Rectal smooth muscle tissue (tissue), 1 donor: ENCODE data around the gene HOXC11.
A peak's percentile ranks its signal among the peaks of the same experiment; 100 is the strongest.

Source experiments
- H3K27ac ChIP-seq: one replicate; pipeline ENCODE4 v1.7.0; 2013; ENCODE audit warnings: low read depth, low read length, inconsistent platforms
- H3K27me3 ChIP-seq: one replicate; pipeline ENCODE4 v1.7.0; 2013; ENCODE audit warnings: low read length; ENCODE audit not compliant: control insufficient read depth, insufficient read depth
- H3K36me3 ChIP-seq: one replicate; pipeline ENCODE4 v1.7.0; 2013; ENCODE audit warnings: low read length; ENCODE audit not compliant: control insufficient read depth, insufficient read depth
- H3K4me1 ChIP-seq: one replicate; pipeline ENCODE4 v1.7.0; 2013; ENCODE audit warnings: low read length; ENCODE audit not compliant: control insufficient read depth, insufficient read depth
- H3K4me3 ChIP-seq: one replicate; pipeline ENCODE4 v1.7.0; 2013; ENCODE audit warnings: low read length
- H3K9ac ChIP-seq: one replicate; pipeline ENCODE4 v1.7.0; 2013; ENCODE audit warnings: low read length

Gene HOXC11

GRCh38 chr12:53966085-53966384 is 6.9 kb upstream of the HOXC11 start:
- peaks cover 68% of the 10 kb centered on the region for H3K27me3 ChIP-seq
- no peak overlapping the region for H3K9ac ChIP-seq
- no peak overlapping the region for H3K4me3 ChIP-seq

DNA sequence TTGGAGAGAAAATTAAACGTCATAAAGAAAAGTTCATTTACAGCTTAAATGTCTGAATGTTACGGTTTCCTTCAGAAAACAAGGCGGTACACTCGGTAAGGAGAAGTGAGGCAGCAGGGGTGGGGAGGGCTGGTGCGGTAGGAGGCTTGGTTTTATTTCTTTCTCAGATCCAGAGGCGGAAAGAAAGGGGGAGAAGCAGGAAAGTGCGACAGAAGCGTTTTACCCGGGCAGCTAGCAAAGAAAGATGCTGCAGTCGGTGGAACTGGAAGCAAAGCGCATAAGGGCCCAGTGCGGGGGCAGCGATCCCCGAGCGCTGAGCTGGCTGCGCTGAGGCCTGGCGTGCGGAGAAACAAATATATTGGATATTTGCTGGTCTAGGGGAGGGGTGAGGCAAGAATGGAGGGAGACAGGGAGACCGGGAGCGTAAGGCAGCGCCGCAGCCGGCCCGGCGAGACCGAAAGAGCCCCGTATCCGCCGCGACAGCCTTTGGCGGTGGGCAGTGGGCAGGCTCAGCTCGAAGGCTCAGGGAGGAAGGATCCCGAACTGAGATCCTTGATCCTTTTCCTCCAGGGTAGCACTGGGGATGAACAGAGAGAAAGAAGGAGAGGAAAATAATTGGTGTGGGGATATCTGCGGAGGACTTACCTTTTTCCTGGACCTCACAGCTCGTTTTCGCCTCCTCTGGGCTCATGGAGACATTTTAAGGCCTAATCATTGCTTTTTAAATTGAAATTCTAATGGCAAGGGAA is 6.4 kb upstream of the HOXC11 start:
- no peaks in the 10 kb centered on the region for H3K4me1 ChIP-seq
- no peak overlapping the region for H3K9ac ChIP-seq
- H3K4me3 ChIP-seq = no peak overlapping the region
- H3K27me3 ChIP-seq = peaks cover 71% of the 10 kb centered on the region
- no peaks in the 10 kb centered on the region for H3K36me3 ChIP-seq
- H3K27ac ChIP-seq = no peak overlapping the region

More at GRCh38 chr12:53966085-53966384, 6.9 kb upstream of the HOXC11 start:
- no peaks in the 10 kb centered on the region for H3K36me3 ChIP-seq
- no peak overlapping the region for H3K27ac ChIP-seq
- no peaks in the 10 kb centered on the region for H3K4me1 ChIP-seq

DNA sequence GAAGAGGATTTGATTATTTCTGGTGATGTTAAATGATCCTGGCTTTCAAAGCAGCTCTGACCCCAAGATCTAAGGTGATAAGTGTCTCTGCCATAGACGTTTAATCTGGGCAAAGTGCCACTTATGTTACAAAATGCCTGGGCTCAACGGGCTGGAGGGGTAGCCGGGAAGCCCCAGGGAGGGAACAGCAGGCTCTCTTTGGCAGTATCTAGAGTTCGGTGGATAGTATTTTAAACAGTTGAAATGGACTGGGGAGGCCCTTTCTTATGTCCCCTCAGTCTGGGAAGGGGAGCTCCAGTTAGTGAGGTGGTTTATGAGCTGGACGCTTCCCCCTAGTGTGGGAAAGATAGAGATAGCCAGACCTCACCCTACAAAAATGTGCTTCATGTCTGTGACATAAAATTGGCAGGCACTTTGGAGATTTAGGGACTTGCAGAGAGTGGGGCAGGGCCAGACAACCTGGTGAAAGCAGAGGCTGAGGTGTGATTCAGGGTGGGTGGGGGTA is 5.5 kb upstream of the HOXC11 start:
- Histone ChIP-seq H3K9ac (no peak overlapping the region), H3K27ac (no peak overlapping the region), H3K4me3 (no peak overlapping the region), H3K36me3 (no peaks in the 10 kb centered on the region), H3K27me3 (peaks cover 76% of the 10 kb centered on the region), H3K4me1 (no peaks in the 10 kb centered on the region)

DNA sequence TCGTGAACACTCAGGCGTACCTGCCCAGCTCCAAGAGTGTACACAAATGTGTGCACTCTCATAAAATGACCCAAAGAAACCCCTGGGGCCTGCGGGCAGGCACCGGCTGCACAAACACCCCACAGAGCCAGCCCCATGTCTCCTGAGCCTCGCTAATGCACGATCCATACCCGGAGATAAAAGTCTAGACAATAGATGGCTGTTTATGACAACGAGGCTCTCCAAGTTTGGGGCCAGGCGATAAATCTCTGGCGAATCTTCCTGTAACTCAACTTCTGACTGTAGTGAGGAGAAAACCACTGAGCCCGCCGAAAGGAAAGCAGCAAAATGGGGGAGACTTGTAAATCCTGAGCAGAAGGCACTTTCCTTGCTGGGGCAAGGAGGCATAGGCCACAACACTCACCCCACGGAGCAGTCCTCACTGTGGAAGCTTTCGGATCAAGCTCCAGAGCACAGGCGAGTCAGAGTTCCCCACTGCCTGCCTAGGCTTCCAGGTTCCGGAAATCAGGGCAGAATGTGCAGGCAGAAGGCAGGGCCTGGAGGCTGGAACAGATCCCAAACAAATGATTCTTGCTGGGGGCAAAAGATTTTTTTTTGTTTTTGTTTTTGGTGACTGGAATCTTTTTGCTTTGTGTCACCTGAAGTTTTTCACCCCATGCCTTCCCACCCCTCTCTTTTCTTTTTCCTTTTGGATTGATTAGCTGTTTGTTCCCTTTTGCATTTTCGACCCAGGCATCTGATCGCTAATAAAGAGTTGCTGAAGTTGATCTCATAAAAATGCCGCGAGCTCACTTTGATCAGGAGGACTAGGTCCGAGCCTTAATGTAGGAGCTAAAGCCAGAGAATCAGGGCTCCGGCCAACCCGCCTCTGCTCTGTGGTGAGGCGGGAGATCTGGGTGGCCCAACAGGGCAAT is 4.5 kb upstream of the HOXC11 start:
- Histone ChIP-seq H3K9ac (no peak overlapping the region), H3K4me1 (no peaks in the 10 kb centered on the region), H3K4me3 (no peak overlapping the region), H3K27me3 (peaks cover 83% of the 10 kb centered on the region), H3K27ac (no peak overlapping the region), H3K36me3 (no peaks in the 10 kb centered on the region)

DNA sequence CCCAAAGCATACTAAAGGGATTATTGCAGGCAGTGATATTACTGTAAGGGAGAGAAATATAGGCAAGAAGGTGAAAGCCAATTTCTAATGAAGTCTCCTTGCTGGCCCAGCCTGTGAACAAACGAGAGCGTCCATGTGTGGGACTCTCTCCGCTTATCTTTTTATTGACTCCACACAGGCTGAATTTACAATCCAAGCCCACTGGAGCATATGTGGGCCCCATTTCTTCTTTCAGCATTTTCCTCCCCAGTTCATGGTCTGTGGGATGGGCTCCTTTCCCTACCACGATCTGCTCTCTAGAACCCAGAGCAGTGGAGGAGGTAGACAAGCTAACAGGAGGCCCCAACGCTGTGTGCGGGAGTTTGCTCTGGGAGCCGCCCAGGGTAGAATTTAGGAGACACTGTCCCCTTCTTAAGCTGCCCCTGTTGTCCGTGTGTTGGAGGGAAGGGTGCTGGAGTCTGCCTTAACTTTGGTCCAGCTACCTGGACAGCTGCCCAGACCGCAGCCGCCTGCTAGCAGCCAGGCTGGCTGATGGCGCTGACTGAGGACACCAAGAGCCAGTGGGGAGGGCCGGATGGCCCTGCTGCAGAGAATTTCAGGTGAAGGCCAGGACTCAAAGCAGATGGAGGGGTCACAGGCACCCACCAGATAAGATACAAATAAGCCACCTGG is 3.2 kb upstream of the HOXC11 start:
- Histone ChIP-seq H3K4me1 (no peaks in the 10 kb centered on the region), H3K27me3 (peaks cover 85% of the 10 kb centered on the region), H3K27ac (no peak overlapping the region), H3K9ac (no peak overlapping the region), H3K4me3 (no peak overlapping the region), H3K36me3 (no peaks in the 10 kb centered on the region)

DNA sequence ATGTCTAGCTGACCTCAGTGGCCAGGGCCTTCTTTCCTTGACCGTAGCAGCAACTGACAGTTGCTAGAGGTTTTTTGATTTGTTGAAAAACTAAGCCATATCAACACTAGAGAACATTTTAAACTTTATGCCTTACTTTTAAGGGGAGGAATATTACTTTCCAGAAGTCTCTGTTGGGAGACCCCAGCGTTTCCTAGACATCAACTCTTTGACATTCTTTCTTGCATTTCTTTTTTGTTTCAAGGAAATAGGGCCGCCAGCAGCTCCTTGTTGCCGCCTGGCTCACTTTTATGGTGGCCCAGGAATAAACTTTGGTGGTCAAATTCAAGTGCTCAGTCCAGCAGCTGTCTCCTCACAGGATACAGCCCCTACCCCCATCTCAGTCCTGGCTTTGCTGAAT is 2.5 kb upstream of the HOXC11 start:
- no peak overlapping the region for H3K4me3 ChIP-seq
- H3K36me3 ChIP-seq = no peaks in the 10 kb centered on the region
- no peak overlapping the region for H3K27ac ChIP-seq
- no peaks in the 10 kb centered on the region for H3K4me1 ChIP-seq
- H3K9ac ChIP-seq = no peak overlapping the region
- peaks cover 82% of the 10 kb centered on the region for H3K27me3 ChIP-seq

DNA sequence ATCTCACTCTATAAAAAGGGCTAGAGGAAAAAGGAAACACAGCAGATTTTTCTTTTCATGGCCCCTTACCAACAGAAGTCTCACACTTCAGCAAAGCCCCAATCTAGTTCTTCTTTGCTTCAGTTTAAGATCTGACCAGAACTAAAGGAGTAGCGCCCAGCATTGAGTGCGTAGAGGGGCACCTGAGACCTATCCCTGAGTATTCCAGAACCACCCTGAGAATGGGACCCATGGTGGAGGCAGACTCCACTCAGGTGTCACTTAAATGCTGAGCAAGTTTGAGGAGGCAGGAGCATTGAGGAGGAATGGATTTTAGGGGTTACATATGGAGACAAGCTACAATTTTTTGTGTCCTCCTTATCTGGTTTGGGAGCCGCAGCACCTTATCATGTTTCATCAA is 1.8 kb upstream of the HOXC11 start:
- H3K4me3 ChIP-seq = no peak overlapping the region
- no peak overlapping the region for H3K9ac ChIP-seq
- peaks cover 86% of the 10 kb centered on the region for H3K27me3 ChIP-seq
- no peaks in the 10 kb centered on the region for H3K4me1 ChIP-seq
- no peaks in the 10 kb centered on the region for H3K36me3 ChIP-seq
- no peak overlapping the region for H3K27ac ChIP-seq

- peaks cover 87% of the 10 kb centered on the region for H3K27me3 ChIP-seq
- H3K27ac ChIP-seq = no peak overlapping the region
Observed at GRCh38 chr12:53971686-53972085, 1.2 kb upstream of the HOXC11 start.

GRCh38 chr12:53972152-53972702 is 699 bp upstream of the HOXC11 start:
- no peak overlapping the region for H3K4me3 ChIP-seq
- H3K4me1 ChIP-seq = no peaks in the 10 kb centered on the region
- no peaks in the 10 kb centered on the region for H3K36me3 ChIP-seq
- no peak overlapping the region for H3K9ac ChIP-seq
- no peak overlapping the region for H3K27ac ChIP-seq
- peaks cover 87% of the 10 kb centered on the region for H3K27me3 ChIP-seq

More at GRCh38 chr12:53971686-53972085, 1.2 kb upstream of the HOXC11 start:
- Histone ChIP-seq H3K36me3 (no peaks in the 10 kb centered on the region), H3K4me1 (no peaks in the 10 kb centered on the region), H3K4me3 (no peak overlapping the region), H3K9ac (no peak overlapping the region)

DNA sequence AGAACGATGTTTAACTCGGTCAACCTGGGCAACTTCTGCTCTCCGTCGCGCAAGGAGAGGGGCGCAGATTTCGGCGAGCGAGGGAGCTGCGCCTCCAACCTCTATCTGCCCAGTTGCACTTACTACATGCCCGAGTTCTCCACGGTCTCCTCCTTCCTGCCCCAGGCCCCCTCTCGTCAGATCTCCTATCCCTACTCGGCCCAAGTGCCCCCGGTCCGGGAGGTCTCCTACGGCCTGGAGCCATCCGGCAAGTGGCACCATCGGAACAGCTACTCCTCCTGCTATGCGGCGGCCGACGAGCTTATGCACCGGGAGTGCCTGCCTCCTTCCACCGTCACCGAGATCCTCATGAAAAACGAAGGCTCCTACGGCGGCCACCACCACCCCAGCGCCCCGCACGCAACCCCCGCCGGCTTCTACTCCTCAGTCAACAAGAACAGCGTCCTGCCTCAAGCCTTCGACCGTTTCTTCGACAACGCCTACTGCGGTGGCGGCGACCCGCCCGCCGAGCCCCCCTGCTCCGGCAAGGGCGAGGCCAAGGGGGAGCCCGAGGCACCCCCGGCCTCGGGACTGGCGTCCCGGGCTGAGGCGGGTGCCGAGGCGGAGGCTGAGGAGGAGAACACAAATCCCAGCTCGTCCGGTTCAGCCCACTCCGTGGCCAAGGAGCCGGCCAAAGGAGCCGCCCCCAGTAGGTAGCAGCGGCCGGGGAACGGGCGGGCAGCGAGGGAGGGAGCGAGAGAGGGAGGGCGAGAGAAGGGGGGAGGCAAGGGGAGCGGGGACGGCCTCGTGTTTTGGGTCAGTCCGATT is 513 bp downstream of the HOXC11 start:
- Histone ChIP-seq H3K9ac (no peak overlapping the region), H3K27me3 (peaks cover 83% of the 10 kb centered on the region), H3K36me3 (no peaks in the 10 kb centered on the region), H3K4me3 (no peak overlapping the region), H3K27ac (no peak overlapping the region), H3K4me1 (no peaks in the 10 kb centered on the region)

DNA sequence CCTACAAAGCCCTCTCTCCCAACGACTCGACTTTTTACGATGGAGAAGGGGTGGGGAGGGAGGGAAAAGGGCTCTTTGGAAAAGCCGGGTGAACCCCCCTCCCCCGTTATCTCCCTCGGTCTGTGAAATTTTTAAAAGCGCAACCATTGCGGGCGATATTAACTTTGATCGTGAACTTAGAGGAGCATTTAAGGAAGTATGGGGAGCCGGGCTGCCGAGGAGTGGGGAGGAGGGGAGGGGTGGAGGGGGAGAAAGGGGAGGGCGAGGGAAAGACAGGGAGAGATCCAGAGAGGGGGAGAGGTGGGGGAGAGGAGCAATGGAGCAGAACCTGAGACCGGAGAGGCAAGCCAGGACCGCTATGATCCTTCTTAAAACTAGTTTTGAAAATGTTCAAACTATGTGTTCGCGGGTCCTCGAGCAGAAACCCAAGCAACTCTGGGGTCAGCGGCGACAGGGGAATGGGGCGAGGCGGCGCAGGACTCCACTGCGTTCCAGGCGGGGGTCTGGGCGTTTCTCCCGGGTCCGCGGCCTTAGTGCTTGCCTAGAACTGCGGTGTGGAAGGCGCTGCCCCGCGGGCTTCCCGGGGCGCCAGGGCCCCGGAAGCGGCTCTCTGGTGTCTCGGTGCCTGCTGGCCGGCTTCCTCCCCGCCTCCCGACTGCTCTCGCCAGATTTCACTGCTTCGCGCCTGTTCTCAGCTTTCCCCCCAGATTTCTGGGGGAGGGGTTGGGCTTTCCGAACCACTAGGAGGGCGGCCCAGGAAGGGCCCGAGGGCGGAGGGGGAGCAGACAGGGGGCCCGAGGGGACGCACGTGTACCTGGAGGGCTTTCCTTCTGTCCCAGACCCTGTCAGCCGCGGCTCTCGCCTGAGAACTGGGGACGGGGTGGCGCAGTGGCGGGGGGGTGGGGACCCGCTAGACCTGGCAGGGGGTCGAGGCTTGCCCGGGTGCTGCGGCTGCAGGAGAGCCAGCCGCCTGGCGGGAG is 1.4 kb downstream of the HOXC11 start, which contains the start of gene HOTAIR:
Gene HOTAIR, minus strand, starts transcription at position 871 of the 980 bp plus-strand sequence.
- Histone ChIP-seq H3K4me3 (peak within 1 kb of the TSS; percentile 32), H3K36me3 (no peaks in the 10 kb centered on the region), H3K27me3 (peaks cover 78% of the 10 kb centered on the region), H3K27ac (no peak within 1 kb of the TSS), H3K9ac (no peak within 1 kb of the TSS), H3K4me1 (no peaks in the 10 kb centered on the region)
